HCT116 (cell line): ENCODE data around the gene DCP1B. TPM values are rescaled to one million over a fixed set of nuclear protein-coding genes. Genes with fewer than 3 reads are reported as not detected.

Experiments used
- ATAC-seq: fragments of 200-7000 bp; cut with Tn5 transposase; 2 replicates; pipeline ENCODE4 v1.9.1; 2020; ENCODE audit warnings: mild to moderate bottlenecking, moderate library complexity
- BruUV-seq: library from RNA; stranded (reverse); fragments of 400-500 nt; replicated peaks from 2 replicates; lab custom pipeline; 2021; lab: Mats Ljungman, UMichigan
- CTCF ChIA-PET: fragments of 300-600 bp; sonication (Branson Sonifier 250); formaldehyde crosslinking; loops from one replicate; lab custom pipeline; 2021; ENCODE audit warnings: antibody characterized with exemption; lab: Charles Lee
- POLR2A ChIA-PET: fragments of 300-600, 350-600 bp; sonication (Branson Sonifier 250); formaldehyde crosslinking; loops from one replicate; lab custom pipeline; 2021; ENCODE audit warnings: antibody characterized with exemption; lab: Charles Lee
- RAD21 ChIA-PET, 2 experiments: fragments of 300-600 bp; sonication (Branson Sonifier 250); formaldehyde crosslinking; loops; one replicate each; lab custom pipeline; 2023; ENCODE audit warnings: low total read pairs in 2 of 2; ENCODE audit not compliant: uncharacterized antibody in 2 of 2, unreplicated experiment in 2 of 2, low non-redundant PET in 1 of 2; lab: Charles Lee
- DNase-seq: peaks from one replicate; pipeline ENCODE4 v3.0.0-alpha.2; 2010; ENCODE audit warnings: low read depth, low spot score
- H2AFZ ChIP-seq: fragments of 200-600 bp; shearing (Covaris generic), sonication (generic); 2 replicates; pipeline ENCODE4 v1.6.1; 2017; ENCODE audit warnings: low read depth, mixed run types, mixed read lengths, antibody characterized with exemption, low read length; ENCODE audit not compliant: poor library complexity, severe bottlenecking
- H3K27ac ChIP-seq: 2 replicates; pipeline ENCODE4 v1.5.1; 2012; ENCODE audit warnings: low read depth, low read length
- H3K27me3 ChIP-seq: fragments of 200-600 bp; sonication (generic); 2 replicates; pipeline ENCODE4 v1.6.1; 2016; ENCODE audit warnings: mixed run types, low read length, mixed read lengths; ENCODE audit not compliant: insufficient read depth
- H3K36me3 ChIP-seq, 2 experiments: fragments of 200-500 bp in 1 of 2; fragments of 200-600 bp in 1 of 2; sonication (Bioruptor generic) in 1 of 2; sonication (generic) in 1 of 2; 2 replicates each; pipeline versions ENCODE4 v1.5.1 to v1.6.1; 2014 to 2016; ENCODE audit warnings: low read length in 2 of 2, inconsistent platforms in 1 of 2, mixed read lengths in 1 of 2, mixed run types in 1 of 2; ENCODE audit not compliant: insufficient read depth in 2 of 2, control insufficient read depth in 1 of 2
- H3K4me1 ChIP-seq, 2 experiments: fragments of 200-600 bp in 1 of 2; sonication (generic) in 1 of 2; 2 replicates each; pipeline versions ENCODE4 v1.5.1 to v1.6.1; 2012 to 2017; ENCODE audit warnings: low read length in 2 of 2, inconsistent platforms in 1 of 2, mild to moderate bottlenecking in 1 of 2, mixed read lengths in 1 of 2, mixed run types in 1 of 2, moderate library complexity in 1 of 2; ENCODE audit not compliant: insufficient read depth in 2 of 2, control insufficient read depth in 1 of 2
- H3K4me2 ChIP-seq: fragments of 200-600 bp; sonication (generic); 2 replicates; pipeline ENCODE4 v1.6.1; 2017; ENCODE audit warnings: mixed run types, low read length, mixed read lengths
- H3K4me3 ChIP-seq, 2 experiments: fragments of 200-600 bp in 1 of 2; sonication (generic) in 1 of 2; replicated peaks in 1 of 2; 2 replicates each; pipeline ENCODE4 v1.5.1; 2011 to 2016; ENCODE audit warnings: low read length in 2 of 2, control low read depth in 1 of 2, low read depth in 1 of 2, mild to moderate bottlenecking in 1 of 2, mixed read lengths in 1 of 2, mixed run types in 1 of 2
- H3K79me2 ChIP-seq: fragments of 200-600 bp; sonication (generic); 2 replicates; pipeline ENCODE4 v1.6.1; 2017; ENCODE audit warnings: mild to moderate bottlenecking, mixed run types, low read length, moderate library complexity, mixed read lengths; ENCODE audit not compliant: insufficient read depth
- H3K9ac ChIP-seq: fragments of 200-600 bp; sonication (generic); 2 replicates; pipeline ENCODE4 v1.6.1; 2016; ENCODE audit warnings: low read length, mixed read lengths
- H3K9me2 ChIP-seq: fragments of 200-600 bp; sonication (generic), shearing (Covaris generic); 2 replicates; pipeline ENCODE4 v1.6.1; 2017; ENCODE audit warnings: mixed run types, mild to moderate bottlenecking, moderate library complexity; ENCODE audit not compliant: insufficient read depth
- H3K9me3 ChIP-seq, 2 experiments: fragments of 200-500 bp in 1 of 2; fragments of 200-600 bp in 1 of 2; sonication (Bioruptor generic) in 1 of 2; sonication (generic) in 1 of 2; 2 replicates each; pipeline ENCODE4 v1.6.1; 2014 to 2017; ENCODE audit warnings: low read length in 2 of 2, mixed read lengths in 2 of 2, inconsistent platforms in 1 of 2, low read depth in 1 of 2, mild to moderate bottlenecking in 1 of 2, mixed run types in 1 of 2, moderate library complexity in 1 of 2; ENCODE audit not compliant: control insufficient read depth in 1 of 2, insufficient read depth in 1 of 2
- H4K20me1 ChIP-seq: fragments of 200-600 bp; sonication (generic), shearing (Covaris generic); 2 replicates; pipeline ENCODE4 v1.6.1; 2017; ENCODE audit warnings: mixed run types, mild to moderate bottlenecking, moderate library complexity; ENCODE audit not compliant: insufficient read depth
- CEBPB ChIP-seq: IDR thresholded peaks from 2 replicates; pipeline ENCODE4 v1.6.1; 2012; ENCODE audit warnings: low read depth
- FOSL1 ChIP-seq: IDR thresholded peaks from 2 replicates; pipeline ENCODE4 v1.6.1; 2012; ENCODE audit warnings: low read depth
- JUND ChIP-seq: IDR thresholded peaks from 2 replicates; pipeline ENCODE4 v1.6.1; 2012
- MAX ChIP-seq: IDR thresholded peaks from 2 replicates; pipeline ENCODE4 v1.6.1; 2012
- SP1 ChIP-seq: IDR thresholded peaks from 2 replicates; pipeline ENCODE4 v1.6.1; 2012; ENCODE audit warnings: low read depth
- TCF7L2 ChIP-seq: IDR thresholded peaks from 2 replicates; pipeline ENCODE4 v1.7.0; 2011; ENCODE audit warnings: borderline replicate concordance, inconsistent platforms; ENCODE audit not compliant: insufficient read depth, insufficient read length; ENCODE audit errors: extremely low read depth
- ZBTB33 ChIP-seq: IDR thresholded peaks from 2 replicates; pipeline ENCODE4 v1.6.1; 2011; ENCODE audit warnings: mild to moderate bottlenecking, low read length, moderate library complexity; ENCODE audit not compliant: insufficient replicate concordance; ENCODE audit errors: extremely low read depth
- ZFX ChIP-seq: fragments of 450-650 bp; IDR thresholded peaks from 2 replicates; pipeline ENCODE4 v1.6.1; 2017
- intact Hi-C: fragments of 100-400 bp; cut with micrococcal nuclease; formaldehyde crosslinking; loops from 2 replicates; pipeline ENCODE4 v1.10.0; 2022
- total RNA-seq: library from RNA; stranded (reverse); gene quantifications from one replicate; pipeline ENCODE4 v1.2.1, GENCODE V29; 2021; ENCODE audit not compliant: unreplicated experiment

DCP1B gene
- total RNA-seq, 1 experiment from 2014 or later = 13.8 TPM

- no peaks in the 10 kb centered on the region for H4K20me1 ChIP-seq
- BruUV-seq = no TSS peak
- H3K9me2 ChIP-seq = no peaks in the 10 kb centered on the region
- ChIA-PET POLR2A (no interaction called here), CTCF (no interaction called here), RAD21 (no interaction called here)
- H3K9me3 ChIP-seq = no peaks in the 10 kb centered on the region
- no peak overlapping the region for H2AFZ ChIP-seq
- no peaks in the 10 kb centered on the region for H3K4me1 ChIP-seq
- no peaks in the 10 kb centered on the region for H3K27me3 ChIP-seq
- H3K4me2 ChIP-seq = no peak overlapping the region
- H3K79me2 ChIP-seq = no peaks in the 10 kb centered on the region
- no peak for TF ChIP-seq JUND
- no peak for TF ChIP-seq ZBTB33
- no peak for TF ChIP-seq SP1
- no peak for TF ChIP-seq ZFX
- TF ChIP-seq TCF7L2 = no peak
- no peak for TF ChIP-seq MAX
- no peak for TF ChIP-seq FOSL1
- no peak for TF ChIP-seq CEBPB
- no peaks in the 10 kb centered on the region for H3K36me3 ChIP-seq
- intact Hi-C loops = no loop called here
- ATAC-seq = no peak
- no peak overlapping the region for H3K9ac ChIP-seq
- H3K4me3 ChIP-seq = no peak overlapping the region
- H3K27ac ChIP-seq = no peak overlapping the region
- no peak for DNase-seq
Measured at GRCh38 chr12:1918884-1919236, 85.4 kb downstream of the DCP1B start.
